Subcutaneous abdominal adipose tissue (tissue), 5 donors: ENCODE results near the gene CREB3L1.

Experiments
- H3K27ac ChIP-seq: one replicate; pipeline ENCODE4 v1.7.0; 2013; ENCODE audit warnings: low read depth, mild to moderate bottlenecking, inconsistent platforms, low read length, moderate library complexity
- H3K27me3 ChIP-seq, 5 donors: one replicate each; pipeline ENCODE4 v1.7.0; 2013; ENCODE audit warnings: low read length in 5 of 5, inconsistent platforms in 1 of 5; ENCODE audit not compliant: control insufficient read depth in 5 of 5, insufficient read depth in 4 of 5
- H3K36me3 ChIP-seq, 5 donors: one replicate each; pipeline ENCODE4 v1.7.0; 2013; ENCODE audit warnings: low read length in 5 of 5; ENCODE audit not compliant: control insufficient read depth in 5 of 5, insufficient read depth in 5 of 5
- H3K4me1 ChIP-seq, 5 donors: one replicate each; pipeline ENCODE4 v1.7.0; 2013; ENCODE audit warnings: low read length in 5 of 5, mild to moderate bottlenecking in 3 of 5, moderate library complexity in 1 of 5; ENCODE audit not compliant: control insufficient read depth in 5 of 5, insufficient read depth in 5 of 5
- H3K4me3 ChIP-seq, 5 donors: one replicate each; pipeline ENCODE4 v1.7.0; 2013; ENCODE audit warnings: low read length in 5 of 5, low read depth in 1 of 5
- H3K9ac ChIP-seq, 5 donors: one replicate each; pipeline ENCODE4 v1.7.0; 2013; ENCODE audit warnings: low read length in 5 of 5, mild to moderate bottlenecking in 4 of 5, moderate library complexity in 3 of 5
- H3K9me3 ChIP-seq, 5 donors: one replicate each; pipeline ENCODE4 v1.7.0; 2013; ENCODE audit warnings: low read length in 5 of 5; ENCODE audit not compliant: control insufficient read depth in 5 of 5
- donor health status: healthy.
- donor health status: healthy.
- donor health status: healthy.
- donor health status: healthy.
- donor health status: healthy.

The CREB3L1 gene

DNA sequence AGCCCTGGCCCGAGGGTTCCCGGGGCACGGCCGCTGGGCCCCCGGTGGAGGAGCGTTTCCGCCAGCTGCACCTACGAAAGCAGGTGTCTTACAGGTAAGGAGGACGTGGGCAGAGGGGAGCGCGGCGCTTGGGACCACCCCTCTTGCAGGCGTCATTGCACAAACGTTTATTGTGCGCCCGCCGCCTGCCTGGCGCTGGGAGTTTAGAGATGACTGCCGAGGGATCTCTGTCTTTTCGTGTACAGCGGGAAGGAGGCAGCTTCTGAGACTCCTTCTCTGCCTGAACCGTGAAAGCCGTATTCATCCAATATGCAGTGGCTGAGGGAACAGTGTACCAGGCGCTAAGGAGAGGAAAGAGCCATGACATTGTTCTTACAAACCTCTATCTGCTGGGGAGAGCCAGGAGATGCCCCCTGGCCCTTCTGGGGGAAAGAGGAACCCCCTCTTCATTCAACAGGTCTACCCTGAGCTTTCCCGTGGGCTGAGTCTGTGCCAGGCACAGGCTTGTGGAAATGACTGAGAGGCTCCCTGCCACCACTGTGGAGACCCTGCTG, 56.0 kb downstream of the CREB3L1 start:
- H3K27ac ChIP-seq, result no peak overlapping the region
- H3K4me1 ChIP-seq, result peaks cover under 1 to 52% (median 32%) of the 10 kb centered on the region in 5 donors
- peak overlapping the region in 2 of 5 donors; percentile 37 to 47 for H3K9ac ChIP-seq
- H3K27me3 ChIP-seq, result peaks cover 0 to 12% (median 8%) of the 10 kb centered on the region in 5 donors
- H3K4me3 ChIP-seq, result peak overlapping the region; percentile 50 to 67 (median 55)
- no peaks in the 10 kb centered on the region for H3K9me3 ChIP-seq
- no peaks in the 10 kb centered on the region for H3K36me3 ChIP-seq

DNA sequence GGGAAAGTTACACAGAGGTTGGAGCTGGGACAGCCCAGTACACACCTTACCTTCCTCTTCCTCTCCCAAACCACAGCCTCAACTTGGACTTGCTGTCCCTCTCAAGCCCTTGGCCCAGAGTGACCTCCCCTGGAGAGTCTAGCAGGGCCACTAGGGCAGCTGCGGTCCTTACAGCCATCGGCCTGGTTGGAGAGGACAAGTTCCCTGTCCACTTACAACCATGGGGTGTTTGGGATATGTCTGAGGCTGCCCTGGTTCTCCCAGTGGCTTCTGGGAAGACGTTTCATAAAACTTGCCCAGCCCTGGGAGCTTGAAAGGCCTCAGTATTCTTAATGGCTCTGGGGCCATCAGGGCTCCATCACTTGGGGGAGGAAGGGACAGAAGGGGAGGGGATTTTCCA, 56.7 kb downstream of the CREB3L1 start:
- Histone ChIP-seq H3K27ac (no peak overlapping the region), H3K4me1 (peaks cover 3 to 59% (median 40%) of the 10 kb centered on the region in 5 donors), H3K9me3 (no peaks in the 10 kb centered on the region), H3K9ac (peak overlapping the region in 1 of 5 donors; percentile 22), H3K27me3 (peaks cover 0 to 12% (median 8%) of the 10 kb centered on the region in 5 donors), H3K36me3 (no peaks in the 10 kb centered on the region), H3K4me3 (no peak overlapping the region)

DNA sequence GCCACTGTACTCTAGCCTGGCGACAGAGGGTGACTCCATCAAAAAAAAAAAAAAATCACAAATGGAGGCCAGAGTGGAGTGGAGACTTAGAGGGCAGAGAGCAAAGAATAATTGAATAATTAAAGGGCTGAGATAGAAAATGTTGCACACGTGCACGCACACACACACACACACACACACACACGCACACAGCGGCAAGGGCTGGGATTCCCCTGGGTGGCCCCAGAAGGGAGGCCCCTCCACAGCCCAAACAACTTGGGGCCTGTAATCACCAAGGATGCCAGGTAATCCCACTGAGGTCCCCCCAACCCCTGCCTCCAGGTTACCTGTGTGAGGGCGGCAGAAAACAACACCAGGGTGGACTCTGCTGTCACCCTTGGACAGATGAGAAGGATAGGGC, 57.8 kb downstream of the CREB3L1 start:
- peaks cover 3 to 69% (median 50%) of the 10 kb centered on the region in 5 donors for H3K4me1 ChIP-seq
- H3K27me3 ChIP-seq, result peaks cover 0 to 12% (median 5%) of the 10 kb centered on the region in 5 donors
- H3K27ac ChIP-seq, result no peak overlapping the region
- no peaks in the 10 kb centered on the region for H3K9me3 ChIP-seq
- no peak overlapping the region for H3K9ac ChIP-seq
- no peaks in the 10 kb centered on the region for H3K36me3 ChIP-seq
- H3K4me3 ChIP-seq, result no peak overlapping the region

DNA sequence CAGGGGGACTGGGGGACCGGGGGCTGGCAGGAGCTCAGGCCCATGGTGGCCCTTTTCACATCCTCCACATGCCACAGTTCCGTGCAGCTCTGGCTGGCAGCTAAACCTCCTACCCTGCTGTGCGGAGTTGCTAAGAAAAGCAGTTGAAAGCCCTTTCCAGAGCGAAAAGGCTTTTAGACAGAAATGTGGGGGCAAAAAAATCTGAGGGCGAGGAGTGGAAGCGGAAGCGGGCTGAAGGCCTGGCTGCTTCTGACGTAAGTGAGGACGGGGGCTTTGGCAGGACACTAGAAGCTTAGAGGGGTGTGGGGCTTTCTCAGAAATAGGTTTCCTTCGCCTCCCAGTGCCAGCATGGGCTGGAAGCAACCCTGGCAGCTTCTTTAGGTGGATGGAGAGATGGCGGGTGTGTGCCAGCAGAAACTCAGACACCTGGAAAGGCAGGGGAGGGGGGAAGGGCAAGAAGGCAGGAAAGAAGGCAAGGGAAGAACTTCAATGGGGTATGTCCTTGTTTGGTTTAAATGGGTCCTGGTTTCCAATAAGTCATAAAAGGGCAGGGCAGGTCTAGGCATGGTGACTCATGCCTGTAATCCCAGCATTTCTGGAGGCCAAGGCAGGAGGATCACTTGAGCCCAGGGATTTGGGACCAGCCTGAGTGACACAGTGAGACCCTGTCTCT, 58.6 kb downstream of the CREB3L1 start:
- Histone ChIP-seq H3K4me1 (peaks cover 3 to 69% (median 52%) of the 10 kb centered on the region in 5 donors), H3K27ac (peak overlapping the region; percentile 23), H3K9ac (no peak overlapping the region), H3K4me3 (no peak overlapping the region), H3K27me3 (peaks cover 0 to 12% (median 4%) of the 10 kb centered on the region in 5 donors), H3K9me3 (no peaks in the 10 kb centered on the region), H3K36me3 (no peaks in the 10 kb centered on the region)

DNA sequence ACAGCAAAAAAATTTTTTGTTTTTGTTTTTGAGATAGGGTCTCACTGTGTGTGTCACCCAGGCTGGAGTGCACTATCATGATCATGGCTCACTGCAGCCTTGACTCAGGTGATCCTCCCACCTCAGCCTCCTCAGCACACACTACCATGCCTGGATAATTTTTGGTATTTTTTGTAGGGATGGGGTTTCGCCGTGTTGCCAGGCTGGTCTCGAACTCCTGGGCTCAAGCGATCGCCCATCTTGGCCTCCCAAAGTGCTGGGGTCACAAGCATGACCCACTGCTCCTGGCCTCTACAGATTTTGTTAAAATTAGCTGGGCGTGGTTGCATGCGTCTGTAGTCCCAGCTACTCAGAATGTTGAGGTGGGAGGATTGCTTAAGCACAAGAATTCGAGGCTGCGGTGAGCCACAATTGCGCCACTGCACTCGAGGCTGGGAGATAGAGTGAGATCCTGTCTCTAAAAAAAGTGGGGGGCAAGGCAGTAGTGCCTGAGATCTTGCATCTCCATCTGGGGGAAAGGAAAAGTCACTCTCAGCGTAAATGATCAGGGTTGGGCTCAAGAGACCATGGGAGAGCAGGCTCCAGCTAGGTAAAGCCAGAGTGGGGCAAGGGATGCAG, 59.2 kb downstream of the CREB3L1 start:
- H3K4me1 ChIP-seq, result peaks cover 3 to 69% (median 55%) of the 10 kb centered on the region in 5 donors
- peaks cover 0 to 12% (median 4%) of the 10 kb centered on the region in 5 donors for H3K27me3 ChIP-seq
- H3K9ac ChIP-seq, result no peak overlapping the region
- no peaks in the 10 kb centered on the region for H3K36me3 ChIP-seq
- no peak overlapping the region for H3K4me3 ChIP-seq
- no peaks in the 10 kb centered on the region for H3K9me3 ChIP-seq
- no peak overlapping the region for H3K27ac ChIP-seq

DNA sequence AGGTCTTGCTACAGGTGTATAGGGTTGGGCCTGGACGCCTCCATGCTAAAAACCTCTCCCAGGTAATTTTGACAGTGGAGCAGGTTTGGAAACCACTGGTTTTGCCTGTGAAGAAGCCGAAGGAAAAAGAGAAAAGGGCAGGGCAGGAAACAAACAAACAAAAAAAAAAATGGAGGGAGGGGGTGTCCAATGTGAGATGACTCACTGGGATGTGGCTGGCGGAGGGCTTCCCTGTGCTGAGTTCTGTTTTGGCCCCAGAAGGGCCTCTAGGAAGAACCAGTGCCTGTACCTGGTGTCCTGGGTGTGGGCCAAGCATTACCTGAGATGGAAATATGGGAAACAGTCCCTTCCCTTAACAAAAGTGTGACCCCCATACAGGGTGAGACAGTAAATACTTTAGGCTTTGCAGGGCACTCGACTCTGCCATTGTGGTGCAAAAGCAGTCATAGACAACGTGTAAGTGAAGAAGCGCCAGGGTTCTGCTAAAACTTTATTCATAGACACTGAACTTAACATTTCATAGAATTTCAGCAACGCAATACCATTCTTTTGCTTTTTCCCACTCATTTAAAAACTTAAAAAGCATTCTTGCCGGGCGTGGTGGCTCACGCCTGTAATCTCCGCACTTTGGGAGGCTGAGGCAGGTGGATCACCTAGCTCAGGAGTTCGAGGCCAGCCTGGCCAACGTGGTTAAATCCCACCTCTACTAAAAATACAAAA, 60.3 kb downstream of the CREB3L1 start:
- Histone ChIP-seq H3K9me3 (no peaks in the 10 kb centered on the region), H3K36me3 (no peaks in the 10 kb centered on the region), H3K27ac (peak overlapping the region; percentile 98), H3K4me3 (no peak overlapping the region), H3K27me3 (peaks cover 0 to 6% (median 3%) of the 10 kb centered on the region in 5 donors), H3K9ac (no peak overlapping the region), H3K4me1 (peaks cover 8 to 73% (median 60%) of the 10 kb centered on the region in 5 donors)

DNA sequence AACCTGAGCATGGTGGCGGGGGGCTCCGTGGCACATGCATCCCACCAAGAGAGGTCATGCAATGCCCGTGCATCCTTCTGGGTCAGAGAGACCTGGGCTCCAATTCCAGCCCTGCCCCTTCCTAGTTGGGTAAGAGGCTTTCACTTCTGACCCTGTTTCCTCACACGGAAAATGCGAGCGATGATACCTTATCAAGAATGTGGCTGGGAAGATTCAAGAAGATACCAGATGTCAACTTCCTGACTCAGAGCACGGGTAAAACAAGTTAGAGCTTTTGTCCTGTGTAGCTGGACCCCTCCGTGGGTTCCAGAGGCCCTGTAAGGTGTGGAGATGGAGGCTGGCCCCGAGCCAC, 61.1 kb downstream of the CREB3L1 start:
- Histone ChIP-seq H3K9me3 (no peaks in the 10 kb centered on the region), H3K36me3 (no peaks in the 10 kb centered on the region), H3K4me1 (peaks cover 12 to 76% (median 64%) of the 10 kb centered on the region in 5 donors), H3K4me3 (peak overlapping the region; percentile 43 to 66 (median 56)), H3K9ac (peak overlapping the region; percentile 53 to 74 (median 68)), H3K27me3 (peaks cover 0 to 4% (median under 1%) of the 10 kb centered on the region in 5 donors), H3K27ac (peak overlapping the region; percentile 98)

DNA sequence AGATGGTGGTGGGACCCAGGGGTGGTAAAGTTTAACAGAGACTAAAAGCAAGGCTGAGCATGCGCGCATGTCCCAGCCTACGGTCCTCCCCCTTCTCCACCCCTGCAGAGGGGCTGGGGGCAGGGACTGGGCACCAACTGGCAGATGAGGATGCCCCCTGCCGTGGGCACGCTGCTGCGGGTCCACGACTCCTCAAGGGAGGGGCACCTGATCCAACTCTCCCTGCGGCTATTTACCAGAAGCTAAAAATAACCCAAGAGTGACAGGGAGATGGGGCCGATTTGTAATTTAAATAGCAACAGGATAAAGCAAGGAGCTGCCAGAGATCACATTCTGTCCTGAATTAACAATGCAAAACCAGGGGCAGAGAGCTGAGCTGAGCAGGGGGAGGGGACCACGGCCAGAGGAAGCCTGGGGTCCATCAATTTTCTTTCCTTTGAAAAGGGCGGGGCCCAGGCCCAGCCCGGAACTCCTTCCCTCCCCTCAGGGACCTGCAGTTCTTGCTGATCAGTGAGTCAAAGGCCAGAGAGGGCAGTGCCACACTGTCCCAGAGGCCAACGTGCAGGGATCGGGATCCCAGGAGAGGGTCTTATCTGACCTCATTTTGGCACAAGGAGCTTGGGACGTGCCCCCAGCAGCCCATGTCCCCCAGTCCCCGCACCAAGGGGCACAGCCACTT, 61.7 kb downstream of the CREB3L1 start:
- Histone ChIP-seq H3K9me3 (no peaks in the 10 kb centered on the region), H3K4me3 (peak overlapping the region; percentile 43 to 66 (median 56)), H3K9ac (peak overlapping the region; percentile 53 to 74 (median 68)), H3K36me3 (no peaks in the 10 kb centered on the region), H3K27me3 (peaks cover 0 to 2% (median 0%) of the 10 kb centered on the region in 5 donors), H3K27ac (peak overlapping the region; percentile 98), H3K4me1 (peaks cover 12 to 76% (median 67%) of the 10 kb centered on the region in 5 donors)

DNA sequence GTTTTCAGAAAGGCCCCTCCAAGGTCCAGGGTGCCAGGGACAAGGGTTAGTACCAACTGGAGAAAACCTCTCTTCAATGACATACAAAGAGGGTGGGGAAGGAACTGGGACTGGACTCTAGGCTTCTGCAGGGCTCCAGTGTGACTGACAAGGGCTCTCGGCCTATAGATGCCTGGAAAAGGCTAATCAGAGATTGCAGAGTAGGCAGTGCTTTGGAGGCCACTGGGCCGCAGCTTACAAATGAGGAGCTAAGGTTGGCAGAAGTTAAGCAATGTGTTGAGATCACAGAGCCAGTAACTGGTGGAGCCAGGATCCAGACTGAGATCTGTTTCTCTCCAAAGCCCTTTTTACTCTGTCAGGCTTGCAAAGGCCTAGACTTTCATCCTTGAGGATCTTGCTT, 62.4 kb downstream of the CREB3L1 start:
- Histone ChIP-seq H3K4me3 (no peak overlapping the region), H3K9ac (peak overlapping the region in 1 of 5 donors; percentile 59), H3K9me3 (no peaks in the 10 kb centered on the region), H3K27ac (peak overlapping the region; percentile 98), H3K27me3 (no peaks in the 10 kb centered on the region), H3K4me1 (peaks cover 12 to 83% (median 72%) of the 10 kb centered on the region in 5 donors), H3K36me3 (no peaks in the 10 kb centered on the region)
